Measurements from ENCODE around the gene AKAP12.

Gene AKAP12

GRCh38 chr6:151280859-151281258, 41.1 kb downstream of the AKAP12 start:
- Histone ChIP-seq H3K4me2 (no peak overlapping the region), H3K36me3 (ENCODE audit: insufficient read depth) (no peaks in the 10 kb centered on the region), H4K20me1 (ENCODE audit: insufficient read depth) (no peaks in the 10 kb centered on the region), H3K27me3 (ENCODE audit: insufficient read depth, low read depth) (no peaks in the 10 kb centered on the region), H3K9ac (no peak overlapping the region), H3K79me2 (ENCODE audit: insufficient read depth, low read depth) (no peaks in the 10 kb centered on the region), H3K4me3 (IDR thresholded peaks at IDR 0.05; ENCODE audit: insufficient read depth, low read depth, low read length) (no peak overlapping the region), H3K4me1 (ENCODE audit: low read depth, poor library complexity, severe bottlenecking) (no peaks in the 10 kb centered on the region), H2AFZ (ENCODE audit: low read depth) (no peak overlapping the region), H3K27ac (no peak overlapping the region)
- TF ChIP-seq, protein P1, sequence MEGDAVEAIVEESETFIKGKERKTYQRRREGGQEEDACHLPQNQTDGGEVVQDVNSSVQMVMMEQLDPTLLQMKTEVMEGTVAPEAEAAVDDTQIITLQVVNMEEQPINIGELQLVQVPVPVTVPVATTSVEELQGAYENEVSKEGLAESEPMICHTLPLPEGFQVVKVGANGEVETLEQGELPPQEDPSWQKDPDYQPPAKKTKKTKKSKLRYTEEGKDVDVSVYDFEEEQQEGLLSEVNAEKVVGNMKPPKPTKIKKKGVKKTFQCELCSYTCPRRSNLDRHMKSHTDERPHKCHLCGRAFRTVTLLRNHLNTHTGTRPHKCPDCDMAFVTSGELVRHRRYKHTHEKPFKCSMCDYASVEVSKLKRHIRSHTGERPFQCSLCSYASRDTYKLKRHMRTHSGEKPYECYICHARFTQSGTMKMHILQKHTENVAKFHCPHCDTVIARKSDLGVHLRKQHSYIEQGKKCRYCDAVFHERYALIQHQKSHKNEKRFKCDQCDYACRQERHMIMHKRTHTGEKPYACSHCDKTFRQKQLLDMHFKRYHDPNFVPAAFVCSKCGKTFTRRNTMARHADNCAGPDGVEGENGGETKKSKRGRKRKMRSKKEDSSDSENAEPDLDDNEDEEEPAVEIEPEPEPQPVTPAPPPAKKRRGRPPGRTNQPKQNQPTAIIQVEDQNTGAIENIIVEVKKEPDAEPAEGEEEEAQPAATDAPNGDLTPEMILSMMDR (conservative IDR thresholded peaks at IDR 0.05; ENCODE audit: low read depth, low read length), result no peak

DNA sequence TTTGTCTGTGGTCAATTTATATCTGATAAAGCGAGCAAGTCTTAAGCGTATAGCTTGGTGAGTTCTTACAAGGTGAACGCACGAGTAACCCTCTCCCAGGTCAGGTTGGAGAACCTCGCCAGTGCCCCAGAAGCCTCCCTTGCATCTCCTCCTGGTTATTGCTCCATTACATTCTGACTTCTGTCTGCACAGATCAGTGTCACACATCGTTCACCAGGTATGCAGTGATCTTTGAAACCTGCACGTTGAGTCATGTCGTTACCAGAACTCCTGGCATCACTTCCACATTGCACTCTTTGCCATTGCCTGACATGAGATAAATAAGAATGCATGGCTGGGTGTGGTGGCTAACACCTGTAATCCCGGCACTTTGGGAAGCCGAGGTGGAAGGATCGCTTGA, 44.2 kb downstream of the AKAP12 start:
- Histone ChIP-seq H3K79me2 (ENCODE audit: insufficient read depth, low read depth) (no peaks in the 10 kb centered on the region), H2AFZ (ENCODE audit: low read depth) (no peak overlapping the region), H3K27me3 (ENCODE audit: insufficient read depth, low read depth) (peaks cover 7% of the 10 kb centered on the region; the same call in 1 of the 2 replicates), H4K20me1 (ENCODE audit: insufficient read depth) (no peaks in the 10 kb centered on the region), H3K4me2 (no peak overlapping the region), H3K4me1 (ENCODE audit: low read depth, poor library complexity, severe bottlenecking) (peaks cover 5% of the 10 kb centered on the region), H3K27ac (no peak overlapping the region), H3K4me3 (IDR thresholded peaks at IDR 0.05; ENCODE audit: insufficient read depth, low read depth, low read length) (no peak overlapping the region), H3K36me3 (ENCODE audit: insufficient read depth) (no peaks in the 10 kb centered on the region), H3K9ac (no peak overlapping the region)
- TF ChIP-seq, protein P1 (conservative IDR thresholded peaks at IDR 0.05; ENCODE audit: low read depth, low read length), result no peak

DNA sequence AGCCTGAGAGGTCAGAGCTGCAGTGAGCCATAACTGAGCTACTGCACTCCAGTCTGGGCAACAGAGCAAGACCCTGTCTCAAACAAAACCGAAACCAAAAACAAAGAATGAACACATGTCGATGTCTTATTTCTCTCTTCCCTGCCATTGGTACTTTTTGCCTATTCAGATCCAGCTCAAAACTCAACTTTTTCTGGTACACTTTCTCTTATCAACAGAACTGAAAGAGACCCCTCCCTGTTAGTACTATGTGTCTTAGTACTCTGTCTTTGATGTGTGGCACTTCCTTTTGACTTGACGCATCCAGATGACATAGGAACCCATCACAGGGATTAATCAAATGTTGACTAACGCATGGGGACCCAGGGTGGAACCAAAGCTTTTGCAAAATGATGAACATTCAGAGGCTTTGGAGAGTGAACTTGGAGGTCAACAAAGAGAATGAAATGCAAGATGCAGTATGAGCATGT, 44.8 kb downstream of the AKAP12 start:
- TF ChIP-seq, protein P1 (conservative IDR thresholded peaks at IDR 0.05; ENCODE audit: low read depth, low read length), result no peak
- Histone ChIP-seq H3K4me2 (no peak overlapping the region), H3K79me2 (ENCODE audit: insufficient read depth, low read depth) (no peaks in the 10 kb centered on the region), H4K20me1 (ENCODE audit: insufficient read depth) (no peaks in the 10 kb centered on the region), H3K4me3 (IDR thresholded peaks at IDR 0.05; ENCODE audit: insufficient read depth, low read depth, low read length) (no peak overlapping the region), H3K4me1 (ENCODE audit: low read depth, poor library complexity, severe bottlenecking) (peaks cover 11% of the 10 kb centered on the region), H3K9ac (no peak overlapping the region), H3K36me3 (ENCODE audit: insufficient read depth) (no peaks in the 10 kb centered on the region), H3K27ac (no peak overlapping the region), H3K27me3 (ENCODE audit: insufficient read depth, low read depth) (peaks cover 9% of the 10 kb centered on the region; the same call in 1 of the 2 replicates), H2AFZ (ENCODE audit: low read depth) (no peak overlapping the region)

GRCh38 chr6:151285122-151285521, 45.4 kb downstream of the AKAP12 start:
- H3K27ac ChIP-seq, result no peak overlapping the region
- no peak overlapping the region for H3K9ac ChIP-seq
- H3K4me3 ChIP-seq (IDR thresholded peaks at IDR 0.05; ENCODE audit: insufficient read depth, low read depth, low read length), result no peak overlapping the region
- H3K4me2 ChIP-seq, result no peak overlapping the region
- TF ChIP-seq, protein P1 (conservative IDR thresholded peaks at IDR 0.05; ENCODE audit: low read depth, low read length), result no peak
- H2AFZ ChIP-seq (ENCODE audit: low read depth), result no peak overlapping the region
- no peaks in the 10 kb centered on the region for H3K36me3 ChIP-seq (ENCODE audit: insufficient read depth)
- no peaks in the 10 kb centered on the region for H4K20me1 ChIP-seq (ENCODE audit: insufficient read depth)
- no peaks in the 10 kb centered on the region for H3K79me2 ChIP-seq (ENCODE audit: insufficient read depth, low read depth)
- peaks cover 15% of the 10 kb centered on the region for H3K27me3 ChIP-seq (ENCODE audit: insufficient read depth, low read depth)
- H3K4me1 ChIP-seq (ENCODE audit: low read depth, poor library complexity, severe bottlenecking), result peaks cover 13% of the 10 kb centered on the region
